Raji (cell line): ENCODE data around the gene SMIM20.

Experiments
- POLR2A ChIP-seq: IDR thresholded peaks from 2 replicates; pipeline ENCODE4 v1.6.1; 2011; ENCODE audit warnings: low read depth, low read length, control low read depth; ENCODE audit not compliant: insufficient read depth

Gene SMIM20

DNA sequence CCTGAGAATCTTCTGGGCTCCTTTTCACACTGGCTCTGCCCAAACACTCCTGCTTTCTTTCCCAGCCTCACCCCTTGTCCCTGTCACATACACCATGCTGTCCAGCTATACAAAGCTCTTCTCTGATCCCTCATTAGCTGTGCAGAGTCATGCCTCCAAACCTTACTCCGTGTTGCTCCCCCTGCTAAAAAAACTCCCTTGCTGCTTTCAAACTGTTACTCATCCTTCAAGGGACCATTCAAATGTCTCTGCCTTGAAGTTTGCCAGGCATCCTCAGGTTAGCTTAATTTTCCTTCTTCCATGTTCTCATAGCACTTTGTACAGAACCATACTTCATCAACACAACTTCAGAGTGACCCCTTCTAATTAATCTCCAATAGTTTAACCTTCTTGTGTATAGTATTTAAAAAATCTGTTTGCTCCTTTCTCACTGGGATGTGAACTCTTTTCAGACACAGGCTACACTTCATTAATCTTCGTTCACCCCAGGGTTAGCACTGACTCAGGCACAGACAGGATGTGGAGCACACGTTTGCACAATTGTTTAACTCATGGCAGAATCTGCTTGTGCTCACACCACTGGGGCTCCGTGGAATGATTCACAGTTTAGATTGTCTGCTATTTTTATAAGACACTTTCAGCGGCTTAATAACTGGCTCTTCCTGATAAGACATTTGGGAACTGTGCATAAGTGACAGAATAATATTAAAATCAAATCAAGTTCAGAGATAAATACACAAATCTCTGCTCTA, 29.8 kb upstream of the SMIM20 start:
- TF ChIP-seq POLR2A, result no peak

DNA sequence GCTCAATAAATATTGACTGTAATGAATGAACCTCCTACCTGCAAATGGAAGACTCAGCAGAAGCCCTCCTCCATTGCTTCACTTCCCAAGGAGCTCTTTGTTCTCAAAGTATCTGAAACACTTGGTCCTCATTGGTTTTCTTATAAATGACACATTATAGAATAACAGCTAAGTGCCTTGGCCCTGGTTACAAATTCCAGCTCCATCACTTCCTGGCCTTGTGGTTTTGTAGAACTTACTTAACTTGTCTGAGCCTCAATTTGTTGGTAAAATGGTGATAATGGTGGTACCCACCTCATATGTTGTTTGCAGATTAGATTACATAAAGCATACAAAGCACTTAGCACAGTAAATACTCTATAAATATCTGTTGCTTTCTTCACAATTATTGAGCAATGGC, 25.2 kb upstream of the SMIM20 start:
- no peak for TF ChIP-seq POLR2A

- no peak for TF ChIP-seq POLR2A
These were observed 24.2 kb upstream of the SMIM20 start for GRCh38 chr4:25889589-25890503.

GRCh38 chr4:25890571-25891485, 23.2 kb upstream of the SMIM20 start:
- no peak for TF ChIP-seq POLR2A

- no peak for TF ChIP-seq POLR2A
These were observed 21.2 kb upstream of the SMIM20 start for GRCh38 chr4:25892796-25893195.

DNA sequence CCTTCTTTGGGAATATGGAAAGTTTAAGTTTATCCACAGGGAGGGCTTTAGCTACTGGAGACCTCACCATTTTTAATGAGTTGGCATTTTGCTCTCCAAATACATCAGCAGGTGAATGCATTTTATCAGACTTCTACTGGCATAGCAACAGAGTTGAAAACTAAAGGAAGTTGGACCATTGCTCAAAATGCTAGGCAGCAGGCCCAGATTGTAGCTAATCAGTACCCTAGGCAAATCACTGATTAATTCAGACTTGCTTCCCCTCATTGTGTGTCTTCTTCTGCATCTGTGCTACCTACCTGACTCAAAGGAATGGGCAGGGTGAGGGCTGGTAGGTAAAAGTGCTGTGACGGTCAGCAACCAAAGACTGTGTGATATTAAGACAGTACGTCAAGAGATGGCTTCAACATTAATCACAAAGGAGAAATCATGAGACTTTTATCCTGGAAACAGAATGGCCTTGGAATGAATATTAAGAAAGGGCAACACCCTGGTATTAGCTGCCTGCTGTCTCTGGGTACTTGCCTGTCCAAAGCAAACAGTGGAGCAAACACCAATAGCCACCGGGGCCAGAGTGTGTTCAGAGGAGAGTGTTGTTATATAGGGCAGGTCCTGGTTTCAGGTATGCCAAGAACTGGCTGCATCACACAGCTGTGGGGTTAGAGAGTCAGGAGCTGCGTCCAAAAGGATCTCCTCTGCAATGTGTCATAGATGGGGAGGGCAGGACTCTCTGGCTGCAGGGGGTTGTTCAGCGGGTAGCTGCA, 17.1 kb upstream of the SMIM20 start:
- TF ChIP-seq POLR2A, result no peak

DNA sequence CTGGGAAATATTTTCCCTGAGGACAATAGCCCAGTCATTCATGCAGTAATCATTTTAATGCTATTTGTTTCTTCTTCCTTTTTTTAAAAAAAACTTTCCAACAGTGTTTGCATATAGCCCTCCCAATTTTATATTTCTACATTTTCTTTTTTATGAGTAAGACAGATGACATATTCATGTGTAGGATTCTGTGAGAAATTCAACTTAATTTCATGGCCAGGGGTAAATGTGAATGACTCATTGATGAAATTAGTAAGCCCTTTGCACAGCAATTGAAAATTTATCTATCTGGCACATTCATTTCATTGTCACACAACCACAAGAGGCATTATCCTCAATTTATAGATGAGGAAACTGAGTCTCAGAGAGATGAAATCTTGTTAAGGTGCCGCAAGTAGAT, 13.7 kb upstream of the SMIM20 start:
- no peak for TF ChIP-seq POLR2A

DNA sequence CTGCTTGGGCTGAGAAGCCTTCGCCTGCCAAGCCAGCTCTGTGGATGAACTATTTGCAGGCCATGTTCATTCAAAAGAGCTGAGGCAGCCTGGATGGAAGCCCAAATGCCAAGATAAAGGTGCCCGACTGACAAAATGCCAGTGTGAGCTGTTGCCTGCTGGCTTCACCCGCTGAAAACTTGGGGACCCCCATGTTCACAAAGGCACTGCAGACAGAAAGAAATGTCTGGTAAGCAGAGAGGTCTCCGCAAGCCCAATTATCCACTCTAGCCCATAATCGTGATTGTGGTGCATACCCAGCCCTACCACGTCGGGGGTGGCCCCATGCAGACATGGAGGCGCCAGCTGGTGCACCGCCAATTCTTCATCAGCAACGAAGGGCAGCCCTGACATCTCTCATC, 13.0 kb upstream of the SMIM20 start:
- no peak for TF ChIP-seq POLR2A

GRCh38 chr4:25903900-25904747, 9.9 kb upstream of the SMIM20 start:
- TF ChIP-seq POLR2A, result no peak

GRCh38 chr4:25904748-25905082, 9.3 kb upstream of the SMIM20 start:
- no peak for TF ChIP-seq POLR2A

DNA sequence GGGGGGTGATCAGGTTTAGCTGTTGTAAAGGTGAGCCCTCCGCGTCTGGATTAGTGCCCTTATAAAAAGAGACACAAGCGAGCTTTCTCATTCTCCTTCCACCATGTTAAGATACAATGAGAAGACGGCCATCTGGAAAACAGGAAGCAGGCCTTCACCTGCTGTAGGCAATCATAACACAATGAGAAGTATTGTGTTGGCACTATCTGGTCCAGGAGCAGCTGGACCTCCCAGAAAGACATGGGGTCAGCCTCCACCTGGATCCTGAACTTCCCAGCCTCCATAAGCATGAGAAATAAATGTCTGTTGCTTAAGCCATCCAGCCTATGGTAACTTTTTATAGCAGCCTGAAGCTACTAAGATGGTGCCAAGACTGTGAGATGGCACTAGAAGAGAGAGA, 8.6 kb upstream of the SMIM20 start:
- TF ChIP-seq POLR2A, result no peak

DNA sequence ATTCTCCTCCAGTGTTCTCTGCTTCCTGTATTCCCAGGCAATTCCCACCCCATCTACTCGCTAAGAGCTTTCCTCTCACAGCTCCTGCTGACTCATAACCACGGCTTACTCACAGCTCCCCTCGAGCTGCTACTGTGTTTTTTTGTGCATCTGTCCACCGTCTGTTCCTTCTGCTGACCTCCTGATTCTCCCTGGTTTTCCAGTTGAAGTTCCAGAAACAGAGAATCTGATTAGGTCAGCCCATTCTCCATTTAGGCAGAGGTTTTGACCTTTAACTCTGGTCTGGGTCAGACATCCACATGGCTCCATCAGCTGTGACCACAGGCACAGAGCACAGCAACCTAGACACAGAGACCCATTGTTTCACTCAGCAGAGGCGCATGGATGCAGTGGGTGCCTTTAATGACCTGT, 5.5 kb upstream of the SMIM20 start:
- no peak for TF ChIP-seq POLR2A

- TF ChIP-seq POLR2A, result no peak
These were observed 2.7 kb upstream of the SMIM20 start for GRCh38 chr4:25911356-25911755.
